ENCODE results near the gene NIBAN1. TPM values are rescaled to one million over a fixed set of nuclear protein-coding genes. Genes with fewer than 3 reads are reported as not detected.

The NIBAN1 gene
- total and polyA plus RNA-seq, 9 of the 15 experiments (the other 6 are each of a cell fraction or from before 2014, with no cell fraction given) = 1.5 to 26.6 (median 16.2) TPM

- no peak for TF ChIP-seq ID3 (CRISPR knock-in tag; IDR thresholded peaks at IDR 0.05)
- TF ChIP-seq ID3 (tag; IDR thresholded peaks at IDR 0.05) = 0 out of 2 replicates have a peak, but pooled peaks have one; percentile 57
- peak; percentile 77 for TF ChIP-seq NCOA1 (IDR thresholded peaks at IDR 0.05; ENCODE audit: low read depth)
- TF ChIP-seq SOX6 (IDR thresholded peaks at IDR 0.05) = peak; percentile 77
- peak; percentile 90 for TF ChIP-seq DPF2 (IDR thresholded peaks at IDR 0.05)
- TF ChIP-seq ATF2 (CRISPR knock-in tag; IDR thresholded peaks at IDR 0.05) = no peak
- TF ChIP-seq PRMT5 (CRISPR knock-in tag; IDR thresholded peaks at IDR 0.05) = no peak
- TF ChIP-seq FIP1L1 (IDR thresholded peaks at IDR 0.05; ENCODE audit: low read depth, low read length, poor library complexity, severe bottlenecking) = no peak
- TF ChIP-seq POLR2A (conservative IDR thresholded peaks at IDR 0.05) = peak; percentile 77
- TF ChIP-seq ZMIZ1 (IDR thresholded peaks at IDR 0.05; ENCODE audit: low read depth in 2 of 2, low read length in 2 of 2) = no peak
- TF ChIP-seq PHTF2 (CRISPR knock-in tag; IDR thresholded peaks at IDR 0.05) = no peak
- no peak for TF ChIP-seq CBFA2T3 (IDR thresholded peaks at IDR 0.05)
- no peak for TF ChIP-seq ETS1 (conservative IDR thresholded peaks at IDR 0.05; ENCODE audit: control insufficient read depth, low read depth, low read length)
- 0 out of 2 replicates have a peak, but pooled peaks have one; percentile 38 for TF ChIP-seq GATA2 (CRISPR knock-in tag; IDR thresholded peaks at IDR 0.05)
- no peak for TF ChIP-seq SAFB (IDR thresholded peaks at IDR 0.05; ENCODE audit: borderline replicate concordance, low read depth, low read length)
- TF ChIP-seq PHB2 (IDR thresholded peaks at IDR 0.05; ENCODE audit: low read depth) = no peak
- no peak for TF ChIP-seq ZNF512 (tag; IDR thresholded peaks at IDR 0.05)
- TF ChIP-seq ZNF347 (CRISPR knock-in tag; IDR thresholded peaks at IDR 0.05; ENCODE audit: low read depth) = no peak
- no peak for TF ChIP-seq XRCC5 (IDR thresholded peaks at IDR 0.05; ENCODE audit: low read depth, low read length)
Measured at GRCh38 chr1:184973272-184974055, 844 bp downstream of the NIBAN1 start (continued).

Data from K562 (cell line).